HepG2 (cell line): ENCODE data around the gene NUP85. TPM values are rescaled to one million over a fixed set of nuclear protein-coding genes. Genes with fewer than 3 reads are reported as not detected.

ENCODE experiments used
- ATRX ChIP-seq: sonication (generic); formaldehyde crosslinking; IDR thresholded peaks from 2 replicates; pipeline ENCODE4 v1.4.0; 2020; ENCODE audit warnings: missing genetic modification reagents, borderline replicate concordance
- EED ChIP-seq: sonication (generic); formaldehyde crosslinking; IDR thresholded peaks from 2 replicates; pipeline ENCODE4 v1.5.0; 2020; ENCODE audit warnings: mild to moderate bottlenecking, missing genetic modification reagents
- GABPA ChIP-seq, 2 experiments: IDR thresholded peaks; 2 replicates each; pipeline ENCODE4 v1.6.1; 2011 to 2016; ENCODE audit warnings: low read depth in 2 of 2, low read length in 1 of 2, missing biosample characterization in 1 of 2, missing genetic modification characterization in 1 of 2
- HIVEP1 ChIP-seq: sonication (generic); formaldehyde crosslinking; IDR thresholded peaks from 2 replicates; pipeline ENCODE4 v1.4.0; 2020; ENCODE audit warnings: mild to moderate bottlenecking, missing genetic modification reagents
- MAFG ChIP-seq: sonication (generic); formaldehyde crosslinking; IDR thresholded peaks from 2 replicates; pipeline ENCODE4 v1.5.1; 2020; ENCODE audit warnings: mild to moderate bottlenecking, missing genetic modification reagents
- NR2C2 ChIP-seq: sonication (generic); formaldehyde crosslinking; IDR thresholded peaks from 2 replicates; pipeline ENCODE4 v1.4.0; 2020; ENCODE audit warnings: missing genetic modification reagents, mild to moderate bottlenecking, moderate library complexity, borderline replicate concordance
- PHF8 ChIP-seq: sonication (generic); formaldehyde crosslinking; IDR thresholded peaks from 2 replicates; pipeline ENCODE4 v1.5.0; 2020; ENCODE audit warnings: missing genetic modification reagents
- RFX5 ChIP-seq: IDR thresholded peaks from 2 replicates; pipeline ENCODE4 v1.6.1; 2011; ENCODE audit warnings: low read depth, low read length, improper control_type of control experiment
- SMYD3 ChIP-seq: sonication (generic); formaldehyde crosslinking; IDR thresholded peaks from 2 replicates; pipeline ENCODE4 v1.8.1; 2023; ENCODE audit warnings: mild to moderate bottlenecking, missing genetic modification reagents
- TBX2 ChIP-seq: sonication (generic); formaldehyde crosslinking; IDR thresholded peaks from 2 replicates; pipeline ENCODE4 v1.5.0; 2020; ENCODE audit warnings: missing genetic modification reagents, mild to moderate bottlenecking, borderline replicate concordance
- U2AF1 ChIP-seq: fragments of 200-400 bp; formaldehyde crosslinking; optimal IDR thresholded peaks from 2 replicates; pipeline ENCODE3; 2017; ENCODE audit warnings: mild to moderate bottlenecking, low read depth, low read length
- YEATS4 ChIP-seq: sonication (generic); formaldehyde crosslinking; IDR thresholded peaks from 2 replicates; pipeline ENCODE4 v1.4.0; 2020; ENCODE audit warnings: missing genetic modification reagents, borderline replicate concordance
- ZC3H13 ChIP-seq: sonication (generic); formaldehyde crosslinking; IDR thresholded peaks from 2 replicates; pipeline ENCODE4 v1.8.1; 2023; ENCODE audit warnings: mild to moderate bottlenecking, missing genetic modification reagents, moderate library complexity
- ZFAT ChIP-seq: sonication (generic); formaldehyde crosslinking; conservative IDR thresholded peaks from 2 replicates; pipeline ENCODE4 v1.8.1; 2023; ENCODE audit warnings: missing genetic modification reagents, inconsistent platforms
- ZFP37 ChIP-seq: sonication (generic); formaldehyde crosslinking; IDR thresholded peaks from 2 replicates; pipeline ENCODE4 v1.4.0; 2020; ENCODE audit warnings: missing genetic modification reagents, borderline replicate concordance
- ZNF225 ChIP-seq: sonication (generic); formaldehyde crosslinking; IDR thresholded peaks from 2 replicates; pipeline ENCODE4 v1.4.0; 2020; ENCODE audit warnings: mild to moderate bottlenecking, missing genetic modification reagents
- ZNF543 ChIP-seq: sonication (generic); formaldehyde crosslinking; IDR thresholded peaks from 2 replicates; pipeline ENCODE4 v1.4.0; 2020; ENCODE audit warnings: mild to moderate bottlenecking, missing genetic modification reagents
- ZNF720 ChIP-seq: sonication (generic); formaldehyde crosslinking; IDR thresholded peaks from 2 replicates; pipeline ENCODE4 v1.4.0; 2020; ENCODE audit warnings: missing genetic modification reagents
- ZNF749 ChIP-seq: sonication (generic); formaldehyde crosslinking; IDR thresholded peaks from 2 replicates; pipeline ENCODE4 v1.8.0; 2022; ENCODE audit warnings: mild to moderate bottlenecking, missing genetic modification reagents, moderate library complexity, borderline replicate concordance
- ZNF816 ChIP-seq: sonication (generic); formaldehyde crosslinking; IDR thresholded peaks from 2 replicates; pipeline ENCODE4 v1.8.0; 2022; ENCODE audit warnings: missing genetic modification reagents, mild to moderate bottlenecking, borderline replicate concordance
- polyA plus RNA-seq, 8 experiments: library from polyadenylated mRNA; depleted of rRNA in 3 of 8; stranded (reverse) in 7 of 8; unstranded in 1 of 8; fragments of >200 nt; fragmentation: Illumina TruSeq in 4 of 8; extraction: Trizol in 4 of 8; gene quantifications; 2 replicates each; pipeline versions ENCODE4 v1.2.1 to v1.2.3, GENCODE V29; 2011 to 2016; ENCODE audit warnings: low read depth in 4 of 8, missing spikeins in 1 of 8, mixed read lengths in 1 of 8; ENCODE audit not compliant: insufficient read depth in 1 of 8
- total RNA-seq, 5 experiments: library from RNA; depleted of rRNA; stranded (reverse); fragments of >200 nt; fragmentation: Illumina TruSeq; extraction: Trizol; gene quantifications; 2 replicates each; pipeline ENCODE4 v1.2.3, GENCODE V29; 2016; ENCODE audit warnings: low read depth in 1 of 5
- TF ChIP-seq, protein P1 (sequence below): sonication (generic); formaldehyde crosslinking; IDR thresholded peaks from 2 replicates; pipeline ENCODE4 v1.5.0; 2020; ENCODE audit warnings: missing genetic modification reagents, mild to moderate bottlenecking, borderline replicate concordance
- TF ChIP-seq, protein P2 (sequence below): sonication (generic); formaldehyde crosslinking; IDR thresholded peaks from 2 replicates; pipeline ENCODE4 v1.4.0; 2020; ENCODE audit warnings: mild to moderate bottlenecking, missing genetic modification reagents
- TF ChIP-seq, protein P3 (sequence below): sonication (generic); formaldehyde crosslinking; IDR thresholded peaks from 2 replicates; pipeline ENCODE4 v1.9.0; 2021; ENCODE audit warnings: missing genetic modification reagents, borderline replicate concordance
- TF ChIP-seq, protein P4 (sequence below): sonication (generic); formaldehyde crosslinking; IDR thresholded peaks from 2 replicates; pipeline ENCODE4 v1.5.0; 2020; ENCODE audit warnings: missing genetic modification reagents

NUP85 gene
- total and polyA plus RNA-seq, 2 of the 13 experiments (the other 11 are each of a cell fraction or from before 2014, with no cell fraction given), result 89.1 to 124 TPM

DNA sequence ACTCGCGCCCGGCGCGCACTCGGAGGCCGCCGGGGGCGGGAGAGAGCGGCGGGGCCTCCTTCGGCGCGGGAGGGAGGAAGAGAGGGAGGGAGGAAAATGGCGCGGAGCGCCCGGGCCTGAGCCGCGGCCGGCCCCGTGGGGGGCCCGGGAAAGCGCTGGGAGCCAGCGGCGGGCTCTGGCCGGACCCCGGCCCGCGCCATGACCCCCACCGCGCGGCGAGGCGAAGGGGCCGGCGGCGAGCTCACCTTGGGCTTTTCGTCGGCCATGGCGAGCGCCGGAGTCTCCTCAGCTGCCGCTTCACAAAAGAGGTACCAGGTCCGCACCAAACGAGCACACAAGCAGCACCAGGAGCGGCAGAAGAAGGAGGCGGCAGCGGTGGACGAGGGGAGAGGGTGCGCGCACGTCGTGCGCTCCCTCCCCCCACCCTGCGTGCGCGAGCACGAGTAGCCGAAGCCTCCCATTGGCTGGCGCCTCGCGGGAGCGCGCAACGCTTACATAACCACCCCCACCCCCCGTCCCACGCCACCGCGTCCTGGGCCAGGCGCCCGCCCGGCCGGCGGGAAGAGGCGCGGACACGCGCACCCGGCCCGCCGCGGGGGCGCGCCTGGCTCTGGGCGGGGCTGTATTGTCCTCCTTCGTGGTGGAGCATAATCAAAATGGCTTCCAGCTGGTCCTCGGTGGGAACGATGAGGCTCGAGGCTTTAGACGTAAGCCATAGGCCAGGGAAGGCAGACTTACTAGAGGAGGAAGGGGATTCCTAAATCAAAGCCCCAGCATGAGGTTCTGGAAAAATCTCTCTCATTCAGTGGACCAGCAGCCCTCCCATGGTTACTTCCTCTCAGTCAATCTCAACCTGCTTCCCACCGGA is 22.7 kb upstream of the NUP85 start, which contains the start of gene SUMO2 (continued):
- TF ChIP-seq, protein P1, sequence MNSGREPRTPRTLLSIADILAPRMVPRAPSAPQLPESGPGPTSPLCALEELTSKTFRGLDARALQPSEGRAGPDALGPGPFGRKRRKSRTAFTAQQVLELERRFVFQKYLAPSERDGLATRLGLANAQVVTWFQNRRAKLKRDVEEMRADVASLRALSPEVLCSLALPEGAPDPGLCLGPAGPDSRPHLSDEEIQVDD (CRISPR knock-in tag), result no peak
- no peak for TF ChIP-seq U2AF1
- TF ChIP-seq TBX2, result peak; percentile 34
- 0 out of 2 replicates have a peak, but pooled peaks have one; percentile 82 for TF ChIP-seq EED (CRISPR knock-in tag)
- no peak for TF ChIP-seq NR2C2 (CRISPR knock-in tag)
- 0 out of 2 replicates have a peak, but pooled peaks have one; percentile 83 for TF ChIP-seq ZNF749 (CRISPR knock-in tag)
- TF ChIP-seq RFX5, result peak; percentile 66; the same call in 1 of the 2 replicates
- TF ChIP-seq, protein P2, sequence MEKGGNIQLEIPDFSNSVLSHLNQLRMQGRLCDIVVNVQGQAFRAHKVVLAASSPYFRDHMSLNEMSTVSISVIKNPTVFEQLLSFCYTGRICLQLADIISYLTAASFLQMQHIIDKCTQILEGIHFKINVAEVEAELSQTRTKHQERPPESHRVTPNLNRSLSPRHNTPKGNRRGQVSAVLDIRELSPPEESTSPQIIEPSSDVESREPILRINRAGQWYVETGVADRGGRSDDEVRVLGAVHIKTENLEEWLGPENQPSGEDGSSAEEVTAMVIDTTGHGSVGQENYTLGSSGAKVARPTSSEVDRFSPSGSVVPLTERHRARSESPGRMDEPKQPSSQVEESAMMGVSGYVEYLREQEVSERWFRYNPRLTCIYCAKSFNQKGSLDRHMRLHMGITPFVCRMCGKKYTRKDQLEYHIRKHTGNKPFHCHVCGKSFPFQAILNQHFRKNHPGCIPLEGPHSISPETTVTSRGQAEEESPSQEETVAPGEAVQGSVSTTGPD (CRISPR knock-in tag), result no peak
- TF ChIP-seq ZFAT (CRISPR knock-in tag), result no peak
- TF ChIP-seq ZFP37 (CRISPR knock-in tag), result no peak; the same call in 1 of the 2 replicates
- TF ChIP-seq MAFG (CRISPR knock-in tag), result no peak
- peak; percentile 85 for TF ChIP-seq PHF8 (CRISPR knock-in tag)
- no peak for TF ChIP-seq ATRX (CRISPR knock-in tag)
- no peak for TF ChIP-seq ZNF816 (CRISPR knock-in tag)
- TF ChIP-seq ZNF225 (CRISPR knock-in tag), result peak; percentile 42; the same call in 1 of the 2 replicates
- TF ChIP-seq SMYD3 (CRISPR knock-in tag), result no peak
- TF ChIP-seq ZNF720, result no peak
- TF ChIP-seq, protein P3, sequence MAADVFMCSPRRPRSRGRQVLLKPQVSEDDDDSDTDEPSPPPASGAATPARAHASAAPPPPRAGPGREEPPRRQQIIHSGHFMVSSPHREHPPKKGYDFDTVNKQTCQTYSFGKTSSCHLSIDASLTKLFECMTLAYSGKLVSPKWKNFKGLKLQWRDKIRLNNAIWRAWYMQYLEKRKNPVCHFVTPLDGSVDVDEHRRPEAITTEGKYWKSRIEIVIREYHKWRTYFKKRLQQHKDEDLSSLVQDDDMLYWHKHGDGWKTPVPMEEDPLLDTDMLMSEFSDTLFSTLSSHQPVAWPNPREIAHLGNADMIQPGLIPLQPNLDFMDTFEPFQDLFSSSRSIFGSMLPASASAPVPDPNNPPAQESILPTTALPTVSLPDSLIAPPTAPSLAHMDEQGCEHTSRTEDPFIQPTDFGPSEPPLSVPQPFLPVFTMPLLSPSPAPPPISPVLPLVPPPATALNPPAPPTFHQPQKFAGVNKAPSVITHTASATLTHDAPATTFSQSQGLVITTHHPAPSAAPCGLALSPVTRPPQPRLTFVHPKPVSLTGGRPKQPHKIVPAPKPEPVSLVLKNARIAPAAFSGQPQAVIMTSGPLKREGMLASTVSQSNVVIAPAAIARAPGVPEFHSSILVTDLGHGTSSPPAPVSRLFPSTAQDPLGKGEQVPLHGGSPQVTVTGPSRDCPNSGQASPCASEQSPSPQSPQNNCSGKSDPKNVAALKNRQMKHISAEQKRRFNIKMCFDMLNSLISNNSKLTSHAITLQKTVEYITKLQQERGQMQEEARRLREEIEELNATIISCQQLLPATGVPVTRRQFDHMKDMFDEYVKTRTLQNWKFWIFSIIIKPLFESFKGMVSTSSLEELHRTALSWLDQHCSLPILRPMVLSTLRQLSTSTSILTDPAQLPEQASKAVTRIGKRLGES (CRISPR knock-in tag), result no peak
- peak; percentile 43; the same call in 1 of the 2 replicates for TF ChIP-seq ZC3H13 (CRISPR knock-in tag)
- TF ChIP-seq, protein P4, sequence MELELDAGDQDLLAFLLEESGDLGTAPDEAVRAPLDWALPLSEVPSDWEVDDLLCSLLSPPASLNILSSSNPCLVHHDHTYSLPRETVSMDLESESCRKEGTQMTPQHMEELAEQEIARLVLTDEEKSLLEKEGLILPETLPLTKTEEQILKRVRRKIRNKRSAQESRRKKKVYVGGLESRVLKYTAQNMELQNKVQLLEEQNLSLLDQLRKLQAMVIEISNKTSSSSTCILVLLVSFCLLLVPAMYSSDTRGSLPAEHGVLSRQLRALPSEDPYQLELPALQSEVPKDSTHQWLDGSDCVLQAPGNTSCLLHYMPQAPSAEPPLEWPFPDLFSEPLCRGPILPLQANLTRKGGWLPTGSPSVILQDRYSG, result 0 out of 2 replicates have a peak, but pooled peaks have one; percentile 36
- TF ChIP-seq HIVEP1 (CRISPR knock-in tag), result no peak
- no peak for TF ChIP-seq GABPA (IDR thresholded peaks at IDR 0.05; ENCODE audit: low read depth, low read length)
- TF ChIP-seq GABPA (CRISPR knock-in tag; IDR thresholded peaks at IDR 0.05; ENCODE audit: low read depth), result no peak
- TF ChIP-seq ZNF543 (CRISPR knock-in tag), result no peak
- TF ChIP-seq YEATS4 (CRISPR knock-in tag), result peak; percentile 92
